Karpas-422 (cell line): Measurements from ENCODE around the gene TMEM97. TPM values are rescaled to one million over a fixed set of nuclear protein-coding genes. Genes with fewer than 3 reads are reported as not detected.
A peak's percentile ranks its signal among the peaks of the same experiment; 100 is the strongest.

Source experiments
- DNase-seq: peaks from one replicate; pipeline ENCODE4 v3.0.0-alpha.2; 2015
- H2AFZ ChIP-seq: fragments of 200-600 bp; sonication (generic); 2 replicates; pipeline ENCODE4 v1.6.1; 2014; ENCODE audit warnings: antibody characterized with exemption, low read length, mixed read lengths
- H3K27ac ChIP-seq: fragments of 200-600 bp; sonication (generic); 2 replicates; pipeline ENCODE4 v1.5.1; 2014; ENCODE audit warnings: mild to moderate bottlenecking, low read length, moderate library complexity
- H3K27me3 ChIP-seq: fragments of 200-600 bp; sonication (generic); 2 replicates; pipeline ENCODE4 v1.6.1; 2014; ENCODE audit warnings: low read length, mixed read lengths
- H3K36me3 ChIP-seq: fragments of 200-600 bp; sonication (generic); 2 replicates; pipeline ENCODE4 v1.6.1; 2014; ENCODE audit warnings: low read length, mixed read lengths; ENCODE audit not compliant: insufficient read depth
- H3K4me1 ChIP-seq: fragments of 200-600 bp; sonication (generic); 2 replicates; pipeline ENCODE4 v1.6.1; 2014; ENCODE audit warnings: mild to moderate bottlenecking, low read length, mixed read lengths
- H3K4me2 ChIP-seq: fragments of 200-600 bp; sonication (generic); 2 replicates; pipeline ENCODE4 v1.6.1; 2014; ENCODE audit warnings: low read length, low read depth, mild to moderate bottlenecking; ENCODE audit not compliant: poor library complexity, severe bottlenecking
- H3K4me3 ChIP-seq: fragments of 200-600 bp; sonication (generic); 2 replicates; pipeline ENCODE4 v1.5.1; 2014; ENCODE audit warnings: mild to moderate bottlenecking, antibody characterized with exemption, low read length, mixed read lengths
- H3K79me2 ChIP-seq: fragments of 200-600 bp; sonication (generic); 2 replicates; pipeline ENCODE4 v1.6.1; 2014; ENCODE audit warnings: mild to moderate bottlenecking, low read length, mixed read lengths
- H3K9ac ChIP-seq: fragments of 200-600 bp; sonication (generic); 2 replicates; pipeline ENCODE4 v1.6.0; 2014; ENCODE audit warnings: low read length
- H3K9me2 ChIP-seq: fragments of 200-600 bp; sonication (generic), shearing (Covaris generic); replicated peaks from 2 replicates; pipeline ENCODE4 v1.6.0; 2014; ENCODE audit warnings: mild to moderate bottlenecking, low read length, moderate library complexity; ENCODE audit not compliant: insufficient read depth
- H3K9me3 ChIP-seq: fragments of 300-700, 200-600 bp; sonication (generic); 2 replicates; pipeline ENCODE4 v1.6.1; 2014; ENCODE audit warnings: low read length, mixed read lengths
- H4K20me1 ChIP-seq: fragments of 200-600 bp; sonication (generic); 2 replicates; pipeline ENCODE4 v1.6.1; 2014; ENCODE audit warnings: mild to moderate bottlenecking, antibody characterized with exemption, low read length, low read depth; ENCODE audit not compliant: insufficient read depth
- total RNA-seq: library from RNA; depleted of rRNA; stranded (reverse); fragments of >200 nt; shearing (Covaris generic); gene quantifications from 2 replicates; pipeline ENCODE4 v1.2.3, GENCODE V29; 2014; ENCODE audit warnings: low replicate concordance

The TMEM97 gene
- total RNA-seq, 1 experiment from 2014 or later = 74.3 TPM

- DNase-seq = no peak
- Histone ChIP-seq H3K79me2 (peaks cover 11% of the 10 kb centered on the region), H3K9me3 (no peaks in the 10 kb centered on the region), H3K27me3 (no peaks in the 10 kb centered on the region), H4K20me1 (peaks cover 4% of the 10 kb centered on the region), H3K36me3 (no peaks in the 10 kb centered on the region; the same call in 1 of the 2 replicates), H3K9ac (no peak overlapping the region), H3K9me2 (no peaks in the 10 kb centered on the region), H2AFZ (no peak overlapping the region), H3K4me2 (no peak overlapping the region), H3K27ac (no peak overlapping the region), H3K4me3 (no peak overlapping the region), H3K4me1 (peaks cover 8% of the 10 kb centered on the region)
Observed at GRCh38 chr17:28367641-28368305, 48.8 kb downstream of the TMEM97 start.

- no peak overlapping the region for H3K27ac ChIP-seq
- no peaks in the 10 kb centered on the region; the same call in 1 of the 2 replicates for H3K36me3 ChIP-seq
- H3K4me2 ChIP-seq = no peak overlapping the region
- H3K4me1 ChIP-seq = peaks cover 13% of the 10 kb centered on the region
- peaks cover 17% of the 10 kb centered on the region for H3K79me2 ChIP-seq
- no peak overlapping the region for H3K9ac ChIP-seq
- H2AFZ ChIP-seq = no peak overlapping the region
- no peaks in the 10 kb centered on the region for H3K9me3 ChIP-seq
- H3K4me3 ChIP-seq = no peak overlapping the region
- H3K27me3 ChIP-seq = no peaks in the 10 kb centered on the region
- peaks cover 10% of the 10 kb centered on the region for H4K20me1 ChIP-seq
- H3K9me2 ChIP-seq = no peaks in the 10 kb centered on the region
- no peak for DNase-seq
Observed at GRCh38 chr17:28368306-28368831, 49.4 kb downstream of the TMEM97 start.

GRCh38 chr17:28368915-28369683 lies 50.1 kb downstream of the TMEM97 start:
- H3K9me2 ChIP-seq = no peaks in the 10 kb centered on the region
- H4K20me1 ChIP-seq = peaks cover 14% of the 10 kb centered on the region
- H3K79me2 ChIP-seq = peaks cover 24% of the 10 kb centered on the region
- no peak overlapping the region for H3K4me2 ChIP-seq
- DNase-seq = no peak
- H3K36me3 ChIP-seq = no peaks in the 10 kb centered on the region
- no peak overlapping the region for H3K4me3 ChIP-seq
- no peaks in the 10 kb centered on the region for H3K27me3 ChIP-seq
- no peaks in the 10 kb centered on the region for H3K9me3 ChIP-seq
- H3K9ac ChIP-seq = no peak overlapping the region
- H3K27ac ChIP-seq = no peak overlapping the region
- peaks cover 17% of the 10 kb centered on the region for H3K4me1 ChIP-seq
- H2AFZ ChIP-seq = no peak overlapping the region

- no peak overlapping the region for H2AFZ ChIP-seq
- H3K27ac ChIP-seq = no peak overlapping the region
- no peaks in the 10 kb centered on the region for H3K36me3 ChIP-seq
- peaks cover 14% of the 10 kb centered on the region for H4K20me1 ChIP-seq
- no peak overlapping the region for H3K4me3 ChIP-seq
- peaks cover 17% of the 10 kb centered on the region for H3K4me1 ChIP-seq
- no peak overlapping the region for H3K4me2 ChIP-seq
- no peaks in the 10 kb centered on the region for H3K9me2 ChIP-seq
- H3K79me2 ChIP-seq = peaks cover 30% of the 10 kb centered on the region
- no peaks in the 10 kb centered on the region for H3K9me3 ChIP-seq
- no peak overlapping the region for H3K9ac ChIP-seq
- DNase-seq = peak; percentile 55
- H3K27me3 ChIP-seq = no peaks in the 10 kb centered on the region
Observed at GRCh38 chr17:28369684-28370034, 50.7 kb downstream of the TMEM97 start.

GRCh38 chr17:28370035-28370743 lies 51.2 kb downstream of the TMEM97 start, which contains the start of gene VTN:
TSS of gene VTN (minus strand) at chr17:28370307. CDS start at chr17:28370203, 104 bp downstream.
- H3K9ac ChIP-seq = peak within 1 kb of the TSS; percentile 50
- H3K4me1 ChIP-seq = peaks cover 17% of the 10 kb centered on the region
- no peak for DNase-seq
- H3K27ac ChIP-seq = peak within 1 kb of the TSS; percentile 67
- H3K4me3 ChIP-seq = peak within 1 kb of the TSS; percentile 89
- peaks cover 14% of the 10 kb centered on the region for H4K20me1 ChIP-seq
- peak within 1 kb of the TSS; percentile 69 for H3K4me2 ChIP-seq
- H3K36me3 ChIP-seq = no peaks in the 10 kb centered on the region
- no peaks in the 10 kb centered on the region for H3K9me2 ChIP-seq
- peak within 1 kb of the TSS; percentile 41; the same call in 1 of the 2 replicates for H2AFZ ChIP-seq
- no peaks in the 10 kb centered on the region for H3K27me3 ChIP-seq
- H3K9me3 ChIP-seq = no peaks in the 10 kb centered on the region
- peaks cover 35% of the 10 kb centered on the region for H3K79me2 ChIP-seq

GRCh38 chr17:28370744-28371103 lies 51.7 kb downstream of the TMEM97 start:
- no peak for DNase-seq
- Histone ChIP-seq H3K27ac (peak overlapping the region; percentile 67), H3K9ac (peak overlapping the region; percentile 50), H3K79me2 (peaks cover 37% of the 10 kb centered on the region), H4K20me1 (peaks cover 14% of the 10 kb centered on the region), H3K27me3 (no peaks in the 10 kb centered on the region), H3K4me2 (peak overlapping the region; percentile 69), H3K4me1 (peaks cover 17% of the 10 kb centered on the region), H3K9me2 (no peaks in the 10 kb centered on the region), H2AFZ (peak overlapping the region; percentile 41; the same call in 1 of the 2 replicates), H3K4me3 (peak overlapping the region; percentile 89), H3K36me3 (no peaks in the 10 kb centered on the region), H3K9me3 (no peaks in the 10 kb centered on the region)

- no peaks in the 10 kb centered on the region for H3K9me3 ChIP-seq
- H3K4me3 ChIP-seq = peak within 1 kb of the TSS; percentile 89
- peaks cover 17% of the 10 kb centered on the region for H3K4me1 ChIP-seq
- no peaks in the 10 kb centered on the region for H3K36me3 ChIP-seq
- peak; percentile 98 for DNase-seq
- peaks cover 41% of the 10 kb centered on the region for H3K79me2 ChIP-seq
- H4K20me1 ChIP-seq = peaks cover 14% of the 10 kb centered on the region
- peak within 1 kb of the TSS; percentile 90 for H3K27ac ChIP-seq
- H3K9ac ChIP-seq = peak within 1 kb of the TSS; percentile 97
- peak within 1 kb of the TSS; percentile 41; the same call in 1 of the 2 replicates for H2AFZ ChIP-seq
- H3K9me2 ChIP-seq = no peaks in the 10 kb centered on the region
- H3K4me2 ChIP-seq = peak within 1 kb of the TSS; percentile 98
- no peaks in the 10 kb centered on the region for H3K27me3 ChIP-seq
Observed at GRCh38 chr17:28371245-28372202, 52.5 kb downstream of the TMEM97 start, which contains the start of gene SARM1. TSS of gene SARM1 (plus strand) at chr17:28371694. CDS start at chr17:28372033, 339 bp downstream.
